Measurements from ENCODE around the gene ZNF71.

DNA sequence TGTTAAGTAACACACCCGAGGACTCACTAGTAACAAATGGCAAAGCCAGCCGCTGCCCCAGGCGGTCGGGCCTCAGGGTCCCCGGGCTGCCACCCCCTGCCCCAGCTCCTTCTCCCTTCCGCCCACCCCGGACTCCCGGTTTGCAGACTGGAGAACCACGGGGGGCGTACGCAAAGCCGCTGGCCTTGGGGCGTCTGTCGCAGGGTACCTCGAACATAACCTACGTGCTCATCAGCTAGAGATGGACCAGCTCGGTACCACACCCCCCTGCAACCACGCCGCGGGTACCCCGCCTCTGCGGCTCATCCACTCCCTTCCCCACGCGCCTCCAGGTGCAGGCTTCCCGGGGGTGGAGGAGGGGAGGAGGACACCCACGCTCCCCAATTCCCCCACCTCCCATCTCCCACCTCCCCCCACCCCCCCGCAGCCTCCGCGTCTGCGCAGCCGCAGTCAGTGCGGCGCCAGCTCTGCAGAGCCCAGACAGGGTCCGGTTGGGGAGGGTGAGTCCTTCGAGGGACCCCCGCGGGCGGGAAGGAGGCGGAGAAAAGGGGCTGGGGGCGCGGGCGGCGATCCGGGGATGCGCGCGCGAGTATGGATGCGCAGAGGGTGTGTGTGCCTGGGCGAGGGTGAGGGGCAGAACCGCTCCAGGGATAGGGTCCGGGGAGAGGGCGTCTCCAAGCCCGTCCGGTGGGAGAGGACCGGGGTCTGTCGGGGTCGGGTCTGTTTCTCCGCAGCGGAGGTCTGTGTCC, 47.8 kb downstream of the ZNF71 start, which contains the start of gene SMIM17:
- TF ChIP-seq POLR2A (IDR thresholded peaks at IDR 0.05; ENCODE audit: low read length) (no peak), GATA1 (IDR thresholded peaks at IDR 0.05; ENCODE audit: low read depth, low read length) (no peak)

Data from erythroblast (primary cell).